Effector memory CD4-positive, alpha-beta T cell (primary cell): ENCODE measurements around the gene ADAMTS8.

ENCODE experiments used
- DNase-seq, 3 donors: peaks; one replicate each; pipeline ENCODE4 v3.0.0-alpha.2; 2020
- H3K27ac ChIP-seq: 2 replicates; pipeline ENCODE4 v1.7.0; 2013; ENCODE audit warnings: mild to moderate bottlenecking, low read length, moderate library complexity; ENCODE audit not compliant: insufficient read depth, poor library complexity, severe bottlenecking
- H3K27me3 ChIP-seq: replicated peaks from 2 replicates; pipeline ENCODE4 v1.7.0; 2013; ENCODE audit warnings: mild to moderate bottlenecking, low read length; ENCODE audit not compliant: insufficient read depth, control insufficient read depth, poor library complexity, severe bottlenecking
- H3K36me3 ChIP-seq: 2 replicates; pipeline ENCODE4 v1.7.0; 2013; ENCODE audit warnings: mild to moderate bottlenecking, low read length, moderate library complexity; ENCODE audit not compliant: control insufficient read depth, insufficient read depth
- H3K4me1 ChIP-seq: 2 replicates; pipeline ENCODE4 v1.7.0; 2013; ENCODE audit warnings: low read length, mild to moderate bottlenecking; ENCODE audit not compliant: control insufficient read depth, insufficient read depth, poor library complexity, severe bottlenecking
- H3K4me3 ChIP-seq: 2 replicates; pipeline ENCODE4 v1.7.0; 2013; ENCODE audit warnings: low read length, low read depth, mild to moderate bottlenecking; ENCODE audit not compliant: insufficient read depth, poor library complexity, severe bottlenecking
- H3K9me3 ChIP-seq: 2 replicates; pipeline ENCODE4 v1.7.0; 2013; ENCODE audit warnings: mild to moderate bottlenecking, low read length, moderate library complexity; ENCODE audit not compliant: control insufficient read depth
- total RNA-seq, 3 donors: gene quantifications; one replicate each; lab custom pipeline; 2026; lab: John Stamatoyannopoulos, UW

The ADAMTS8 gene
- 0 reads per million in 3 donors for total RNA-seq

GRCh38 chr11:130428316-130429119, at the start of gene ADAMTS8:
Gene ADAMTS8 (minus strand): TSS chr11:130428609. CDS start chr11:130428286, 323 bp downstream.
- H3K4me1 ChIP-seq = peaks cover 7% of the 10 kb centered on the region
- no peak within 1 kb of the TSS for H3K27ac ChIP-seq
- H3K27me3 ChIP-seq = peaks cover 34% of the 10 kb centered on the region
- H3K4me3 ChIP-seq = no peak within 1 kb of the TSS
- H3K36me3 ChIP-seq = no peaks in the 10 kb centered on the region
- no peak for DNase-seq
- no peaks in the 10 kb centered on the region for H3K9me3 ChIP-seq

- H3K36me3 ChIP-seq = no peaks in the 10 kb centered on the region
- no peaks in the 10 kb centered on the region for H3K27me3 ChIP-seq
- no peak for DNase-seq
- no peaks in the 10 kb centered on the region for H3K9me3 ChIP-seq
- H3K4me3 ChIP-seq = no peak overlapping the region
- no peak overlapping the region for H3K27ac ChIP-seq
- no peaks in the 10 kb centered on the region for H3K4me1 ChIP-seq
These were observed 49.3 kb upstream of the ADAMTS8 start for GRCh38 chr11:130477586-130478203.

- Histone ChIP-seq H3K27ac (no peak overlapping the region), H3K4me3 (no peak overlapping the region), H3K27me3 (no peaks in the 10 kb centered on the region), H3K4me1 (no peaks in the 10 kb centered on the region), H3K36me3 (no peaks in the 10 kb centered on the region), H3K9me3 (no peaks in the 10 kb centered on the region)
- DNase-seq = no peak
These were observed 48.6 kb upstream of the ADAMTS8 start for GRCh38 chr11:130476922-130477491.

- no peak overlapping the region for H3K4me3 ChIP-seq
- H3K4me1 ChIP-seq = no peaks in the 10 kb centered on the region
- no peaks in the 10 kb centered on the region for H3K36me3 ChIP-seq
- no peak for DNase-seq
- H3K27ac ChIP-seq = no peak overlapping the region
- no peaks in the 10 kb centered on the region for H3K9me3 ChIP-seq
- no peaks in the 10 kb centered on the region for H3K27me3 ChIP-seq
These were observed 48.0 kb upstream of the ADAMTS8 start for GRCh38 chr11:130476200-130476921.

- H3K4me3 ChIP-seq = no peak overlapping the region
- H3K4me1 ChIP-seq = no peaks in the 10 kb centered on the region
- no peaks in the 10 kb centered on the region for H3K9me3 ChIP-seq
- no peak overlapping the region for H3K27ac ChIP-seq
- H3K27me3 ChIP-seq = no peaks in the 10 kb centered on the region
- H3K36me3 ChIP-seq = no peaks in the 10 kb centered on the region
- DNase-seq = no peak
These were observed 47.1 kb upstream of the ADAMTS8 start for GRCh38 chr11:130475426-130476053.

GRCh38 chr11:130474637-130475400, 46.4 kb upstream of the ADAMTS8 start:
- Histone ChIP-seq H3K27me3 (no peaks in the 10 kb centered on the region), H3K4me1 (no peaks in the 10 kb centered on the region), H3K27ac (no peak overlapping the region), H3K36me3 (no peaks in the 10 kb centered on the region), H3K9me3 (no peaks in the 10 kb centered on the region), H3K4me3 (no peak overlapping the region)
- no peak for DNase-seq

- no peak for DNase-seq
- Histone ChIP-seq H3K4me3 (no peak overlapping the region), H3K9me3 (no peaks in the 10 kb centered on the region), H3K4me1 (no peaks in the 10 kb centered on the region), H3K36me3 (no peaks in the 10 kb centered on the region), H3K27me3 (no peaks in the 10 kb centered on the region), H3K27ac (no peak overlapping the region)
These were observed 45.5 kb upstream of the ADAMTS8 start for GRCh38 chr11:130473795-130474377.

GRCh38 chr11:130473056-130473794, 44.8 kb upstream of the ADAMTS8 start:
- Histone ChIP-seq H3K27me3 (no peaks in the 10 kb centered on the region), H3K4me3 (no peak overlapping the region), H3K9me3 (no peaks in the 10 kb centered on the region), H3K4me1 (no peaks in the 10 kb centered on the region), H3K27ac (no peak overlapping the region), H3K36me3 (no peaks in the 10 kb centered on the region)
- no peak for DNase-seq
